OCI-M2 (cell line): Measurements from ENCODE around the gene MAP3K8.
"Not testable (repeated sequence)": the region's sequence is repeated elsewhere in the genome, so short reads cannot be mapped to it uniquely, and the experiment has no call there.

Experiments used
- DNase-seq: peaks from one replicate; lab custom pipeline; 2025; ENCODE audit not compliant: unreplicated experiment; lab: John Stamatoyannopoulos, UW

Gene MAP3K8

DNA sequence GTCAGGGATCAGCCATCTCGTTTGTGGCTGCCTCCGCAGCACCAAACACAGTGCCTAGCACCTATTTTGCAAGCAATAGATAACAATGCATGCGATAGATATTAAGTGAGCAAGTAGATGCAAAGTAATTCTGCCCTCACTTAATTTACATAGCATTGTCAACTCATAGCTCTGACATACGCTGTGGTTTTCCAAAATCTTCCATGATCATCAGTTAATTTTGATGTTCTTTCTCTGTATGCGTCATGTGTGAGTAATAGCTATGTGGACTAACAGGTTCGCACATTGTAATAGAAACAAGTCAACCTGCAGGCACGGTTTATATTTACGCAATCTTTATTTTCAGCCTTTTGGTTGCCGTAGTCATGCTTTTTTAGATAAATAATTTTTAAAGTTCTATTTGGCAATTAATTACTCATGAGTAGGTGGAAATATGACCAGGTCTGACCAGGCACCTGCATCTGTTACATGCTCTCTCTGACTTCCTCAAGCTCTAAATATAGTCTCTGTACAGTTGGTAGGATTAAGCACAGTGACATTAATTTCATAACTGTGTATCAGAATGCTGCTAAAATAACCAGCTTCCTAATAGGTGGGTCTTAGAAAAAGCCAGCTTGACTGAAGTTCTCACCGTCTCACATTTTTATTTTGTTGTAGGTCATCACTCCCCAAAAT lies 13.3 kb downstream of the MAP3K8 start:
- DNase-seq, result no peak

DNA sequence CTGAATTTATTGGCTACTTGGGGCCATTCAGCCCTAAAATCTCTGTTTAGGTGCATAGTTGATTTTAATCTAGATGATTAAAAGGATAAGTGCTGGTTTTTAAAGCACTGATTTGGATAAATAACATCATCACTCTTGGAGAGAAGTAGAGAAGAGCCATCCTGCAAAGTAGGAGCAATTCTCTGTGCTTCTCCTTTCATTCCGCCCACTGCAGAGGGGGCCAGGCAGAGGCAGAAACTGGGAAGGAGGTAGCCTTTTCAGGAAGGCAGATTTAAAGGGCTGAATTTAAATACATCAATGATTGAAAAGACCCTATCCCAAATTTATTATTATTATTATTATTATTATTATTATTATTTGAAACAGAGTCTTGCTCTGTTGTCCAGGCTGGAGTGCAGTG lies 14.1 kb downstream of the MAP3K8 start:
- no peak for DNase-seq

DNA sequence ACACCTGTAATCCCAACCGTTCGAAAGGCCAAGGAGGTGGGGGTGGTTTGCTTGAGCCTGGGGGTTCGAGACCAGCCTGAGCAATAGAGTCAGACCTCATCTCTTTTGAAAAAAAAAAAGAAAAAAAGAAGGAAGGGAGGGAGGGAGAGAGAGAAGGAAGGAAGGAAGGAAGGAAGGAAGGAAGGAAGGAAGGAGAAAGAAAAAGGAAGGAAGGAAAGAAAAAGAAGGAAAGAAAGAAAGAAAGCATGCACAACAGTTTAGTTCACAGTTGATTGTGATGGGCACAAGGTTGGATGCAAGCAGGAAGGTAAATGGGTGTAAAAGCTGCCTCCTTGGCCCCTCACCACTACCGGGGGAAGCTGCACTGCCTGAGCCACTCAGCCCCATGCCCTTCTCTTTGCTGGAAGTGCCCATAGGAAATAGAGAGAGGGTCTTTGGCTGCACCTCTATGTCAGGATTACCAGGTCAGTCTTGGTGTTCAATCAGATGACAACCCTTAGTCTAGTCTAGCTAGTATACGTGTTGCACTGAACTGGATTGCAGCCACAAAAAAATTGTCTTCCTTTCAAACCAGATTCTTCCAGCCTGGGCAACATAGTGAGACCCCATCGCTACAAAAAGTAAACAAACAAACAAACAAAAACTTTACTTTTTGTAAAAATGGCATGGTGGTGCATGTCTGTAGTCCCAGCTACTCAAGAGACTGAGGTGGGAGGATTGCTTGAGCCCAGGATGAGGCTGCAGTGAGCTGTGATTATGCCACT lies 20.0 kb downstream of the MAP3K8 start:
- DNase-seq, result no peak

DNA sequence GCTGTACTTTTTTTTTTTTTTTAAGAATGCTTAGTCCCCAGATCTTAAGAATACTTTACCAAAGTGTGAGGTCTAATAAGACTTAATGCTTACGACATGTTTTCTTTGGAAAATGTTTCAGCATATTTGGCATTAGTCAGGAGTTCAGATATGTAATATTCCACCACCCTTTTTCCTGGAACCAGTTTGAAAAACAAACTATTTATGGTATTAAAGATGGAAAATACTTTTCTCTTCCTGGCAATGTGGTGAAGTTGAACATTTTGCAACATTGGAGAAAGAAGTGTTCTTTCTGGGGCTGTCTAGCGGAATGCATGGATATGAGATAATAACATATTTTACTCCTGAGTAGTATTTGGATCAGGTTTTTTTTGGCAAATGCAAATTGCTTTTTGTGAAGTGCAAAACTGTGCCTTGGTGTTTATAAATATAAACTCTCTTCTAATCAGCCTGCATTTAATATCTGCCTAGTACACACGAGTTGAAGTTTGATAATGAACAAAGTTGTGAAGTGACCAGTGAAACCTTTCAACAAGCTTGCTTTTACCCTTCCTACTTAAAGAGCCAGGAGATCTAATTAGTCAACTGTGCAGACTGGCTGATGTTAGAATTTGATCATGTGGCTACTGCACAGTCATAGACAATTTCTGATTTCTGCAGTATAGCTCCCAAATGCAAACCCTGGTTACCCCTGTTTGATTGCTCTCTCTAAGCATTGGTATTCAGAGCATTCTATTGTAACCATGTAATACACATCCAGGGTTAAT lies 20.9 kb downstream of the MAP3K8 start:
- DNase-seq, result no peak

DNA sequence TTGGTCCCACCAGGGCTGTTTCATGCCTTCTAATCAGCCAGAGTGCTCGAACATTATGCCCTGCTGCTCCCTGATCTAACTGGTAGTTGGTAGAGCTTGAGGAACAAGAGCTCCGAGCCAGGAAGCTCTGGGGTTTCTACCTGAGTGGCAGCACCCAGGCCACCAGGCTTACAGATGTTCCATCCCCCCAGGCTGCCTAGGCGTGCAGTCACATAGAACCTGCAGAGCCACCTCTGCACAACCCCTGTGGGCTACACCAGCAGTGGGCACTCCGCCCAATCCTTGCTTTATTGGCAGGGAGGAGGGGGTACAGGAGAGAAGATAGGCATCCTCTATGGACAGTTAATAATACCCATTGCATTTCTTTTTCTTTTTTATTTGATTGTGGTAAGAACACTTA lies 21.8 kb downstream of the MAP3K8 start:
- no peak for DNase-seq

DNA sequence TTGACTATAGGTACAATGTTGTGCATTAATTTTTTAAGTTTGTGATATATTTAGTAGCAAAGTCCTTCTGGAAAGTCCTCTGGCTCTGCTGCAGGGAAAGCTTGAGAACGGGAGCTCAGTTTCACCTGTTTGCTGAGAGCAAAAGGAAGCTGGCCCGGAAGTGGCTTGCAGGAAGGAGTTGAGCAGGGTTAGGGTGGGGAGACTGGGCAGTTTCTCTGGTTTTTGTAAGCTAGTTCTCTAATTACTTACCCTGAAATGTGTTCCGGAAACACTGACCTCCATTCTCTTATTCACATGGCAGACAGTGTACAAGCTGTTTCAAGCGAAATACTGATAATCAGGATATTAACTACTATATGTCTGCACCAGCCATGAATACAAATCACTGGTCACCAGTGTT lies 22.3 kb downstream of the MAP3K8 start:
- no peak for DNase-seq

DNA sequence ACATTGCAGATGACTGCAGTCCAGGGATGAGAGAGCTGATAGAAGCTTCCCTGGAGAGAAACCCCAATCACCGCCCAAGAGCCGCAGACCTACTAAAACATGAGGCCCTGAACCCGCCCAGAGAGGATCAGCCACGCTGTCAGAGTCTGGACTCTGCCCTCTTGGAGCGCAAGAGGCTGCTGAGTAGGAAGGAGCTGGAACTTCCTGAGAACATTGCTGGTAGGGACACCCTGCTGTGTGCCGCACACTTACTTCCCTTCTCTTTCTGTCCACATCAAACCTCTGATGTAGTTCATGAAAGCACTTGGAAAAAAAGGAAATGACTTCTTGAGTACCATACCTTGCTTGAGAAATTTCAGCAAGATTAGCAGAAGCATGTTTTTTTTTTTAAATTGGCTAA lies 25.3 kb downstream of the MAP3K8 start:
- DNase-seq, result no peak

DNA sequence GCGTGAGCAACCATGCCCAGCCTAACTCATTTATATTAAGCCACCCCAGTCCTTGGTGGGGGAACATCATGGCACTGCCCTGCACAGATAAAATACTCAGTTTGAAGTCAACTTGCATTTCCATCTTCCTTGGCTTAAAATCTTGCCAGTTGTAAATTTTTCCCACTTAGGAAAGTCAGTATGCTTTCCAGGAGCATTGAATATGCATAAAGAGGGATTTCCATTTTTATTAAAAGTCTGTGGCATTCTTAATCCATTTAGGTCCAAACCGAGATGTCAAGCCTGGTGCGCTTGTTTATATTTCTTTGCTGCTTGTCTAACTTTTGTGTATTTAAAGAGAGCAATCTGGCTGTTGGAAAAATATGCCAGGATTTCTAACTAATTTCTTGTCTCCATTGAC lies 26.1 kb downstream of the MAP3K8 start:
- no peak for DNase-seq

DNA sequence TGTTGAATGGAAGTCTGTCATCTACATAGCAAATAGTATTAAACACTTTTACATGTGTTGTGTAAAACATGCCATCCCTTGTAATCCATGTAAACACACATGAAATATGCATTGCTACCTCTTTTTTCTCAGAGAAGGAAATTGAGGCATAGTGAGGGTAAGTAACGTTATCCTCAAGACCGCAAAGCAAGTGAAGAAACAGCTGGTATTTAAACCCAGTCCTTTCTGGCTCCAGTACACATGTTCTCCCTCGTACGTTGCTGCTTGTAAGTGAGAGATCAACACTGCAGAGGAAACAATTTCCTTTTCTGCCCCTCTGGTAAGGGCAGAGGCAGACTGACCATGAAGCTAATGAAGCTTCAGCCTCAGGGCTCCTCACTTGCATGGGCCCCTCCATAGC lies 28.5 kb downstream of the MAP3K8 start:
- DNase-seq, result no peak

DNA sequence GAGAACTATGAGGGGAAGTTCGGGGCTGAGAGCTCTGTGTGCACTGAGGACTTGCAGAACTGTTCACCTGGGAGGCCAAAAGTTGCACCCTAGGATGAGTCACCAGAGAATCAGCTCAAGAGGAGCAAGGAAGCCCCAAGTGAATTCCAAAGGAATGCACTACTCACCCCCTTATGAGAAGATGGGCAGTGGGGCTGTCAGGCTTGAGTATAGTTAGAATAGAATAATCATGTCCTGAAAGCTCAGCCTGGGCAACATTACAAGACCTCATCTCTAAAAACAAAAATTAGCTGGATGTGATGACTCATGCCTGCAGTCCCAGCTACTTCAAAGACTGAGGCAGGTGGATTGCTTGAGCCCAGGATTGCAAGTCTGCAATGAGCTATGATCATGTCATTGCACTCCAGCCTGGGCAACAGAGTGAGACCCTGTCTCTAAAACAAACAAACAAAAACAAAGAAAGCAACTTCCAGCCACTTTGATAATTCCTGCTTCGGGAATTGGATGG lies 30.0 kb downstream of the MAP3K8 start:
- no peak for DNase-seq

DNA sequence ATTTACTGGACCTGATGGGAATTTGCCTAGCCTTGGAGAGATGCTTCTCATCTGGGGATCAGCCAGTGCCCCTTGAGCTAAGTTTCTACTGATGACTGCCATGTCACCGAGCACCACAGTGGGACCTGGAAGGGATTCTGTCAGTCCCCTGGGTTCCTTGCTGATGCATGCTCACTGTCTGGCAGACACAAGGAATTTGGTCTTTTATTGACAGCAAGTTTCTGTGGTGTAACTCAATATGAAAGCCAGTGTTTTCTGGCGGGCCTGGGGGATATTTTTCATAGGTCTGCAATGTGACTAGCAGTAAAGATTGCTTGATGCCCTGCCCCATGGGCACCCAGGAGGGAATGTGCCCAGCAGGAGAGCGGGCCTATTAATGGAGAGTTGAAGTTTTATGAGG lies 30.7 kb downstream of the MAP3K8 start:
- no peak for DNase-seq

DNA sequence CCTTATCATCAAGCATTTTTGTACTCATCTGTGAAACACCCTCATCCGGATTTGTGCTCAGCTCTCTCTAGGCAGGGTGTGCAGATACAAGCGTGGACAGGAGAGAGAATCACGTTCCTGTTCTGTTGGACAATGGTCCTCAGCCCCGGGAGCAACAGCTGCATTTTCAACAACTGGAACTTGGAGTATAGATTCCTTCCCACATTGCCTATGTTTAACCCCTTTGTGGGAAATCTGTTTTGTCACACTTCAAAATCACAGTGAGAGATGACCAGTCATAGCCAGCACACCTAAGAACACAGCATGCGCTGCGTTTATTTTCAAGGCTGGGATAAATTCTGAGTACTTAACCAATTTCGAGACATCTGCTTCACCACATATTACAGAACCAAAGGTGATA lies 32.5 kb downstream of the MAP3K8 start:
- DNase-seq, result no peak

DNA sequence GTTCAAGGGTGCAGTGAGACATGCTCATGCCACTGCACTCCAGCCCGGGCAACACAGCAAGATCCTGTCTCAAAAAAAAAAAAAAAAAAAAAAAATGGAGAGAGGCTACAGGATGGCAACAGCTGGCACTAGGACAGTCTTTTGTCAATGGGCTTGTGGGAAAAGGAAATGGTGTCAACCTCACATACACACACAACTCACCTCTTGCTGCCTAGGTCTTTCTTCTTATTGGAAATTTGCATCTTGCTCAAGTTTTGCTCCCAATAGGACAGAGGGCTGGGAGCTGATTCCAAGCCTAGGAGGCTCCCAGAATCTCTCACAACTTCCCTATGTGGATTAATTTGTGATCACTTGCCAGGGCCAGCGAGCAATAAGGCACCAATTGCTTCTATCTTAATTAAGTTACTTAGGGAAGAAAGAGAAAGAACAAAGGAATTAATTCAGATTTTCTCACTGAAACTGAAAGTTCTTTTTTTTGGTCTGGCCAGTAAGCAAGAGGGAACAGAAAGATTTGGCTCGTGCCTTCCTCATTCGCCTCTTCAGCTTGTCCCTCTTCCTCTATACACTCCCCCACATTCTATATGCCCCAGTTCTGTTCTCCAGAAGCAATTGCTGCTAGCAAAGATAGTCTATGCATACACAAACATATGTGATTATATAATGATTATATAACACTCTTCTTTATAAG lies 33.8 kb downstream of the MAP3K8 start:
- no peak for DNase-seq

DNA sequence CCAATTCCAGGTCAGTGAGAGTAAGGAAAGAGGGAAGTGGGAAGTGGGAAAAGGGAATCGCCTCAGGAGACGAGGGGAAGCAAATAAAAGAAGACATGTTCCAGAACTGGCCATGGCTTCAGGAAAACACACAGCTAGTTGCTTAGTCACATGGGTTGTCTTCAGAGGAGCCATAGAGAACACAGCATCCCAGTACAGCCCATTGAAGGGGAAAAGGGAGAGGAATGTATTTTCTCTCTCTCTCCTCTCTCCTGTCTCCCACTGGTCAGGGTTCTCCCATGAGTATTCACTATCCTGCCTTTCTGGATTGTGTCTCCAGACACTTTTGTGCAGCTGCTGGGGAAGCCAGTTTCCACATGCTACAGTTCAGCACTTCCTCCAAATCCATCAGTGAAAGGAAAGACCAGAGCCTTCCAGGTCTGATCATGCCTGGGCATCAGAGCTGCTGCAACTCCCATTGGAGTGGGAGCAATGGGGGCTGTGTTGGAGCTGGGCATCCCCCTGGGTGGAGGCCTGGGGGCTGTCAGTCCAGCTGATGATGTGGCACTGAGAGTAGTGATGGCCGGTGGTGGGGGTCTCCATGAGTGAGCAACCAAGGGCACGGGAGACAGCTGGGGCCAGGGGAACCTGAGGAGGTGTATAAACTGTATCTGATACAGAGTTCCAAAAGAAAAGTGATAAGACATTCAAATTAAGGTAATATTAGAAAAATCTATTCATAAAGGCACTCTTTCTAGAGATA lies 38.6 kb downstream of the MAP3K8 start:
- DNase-seq, result no peak

DNA sequence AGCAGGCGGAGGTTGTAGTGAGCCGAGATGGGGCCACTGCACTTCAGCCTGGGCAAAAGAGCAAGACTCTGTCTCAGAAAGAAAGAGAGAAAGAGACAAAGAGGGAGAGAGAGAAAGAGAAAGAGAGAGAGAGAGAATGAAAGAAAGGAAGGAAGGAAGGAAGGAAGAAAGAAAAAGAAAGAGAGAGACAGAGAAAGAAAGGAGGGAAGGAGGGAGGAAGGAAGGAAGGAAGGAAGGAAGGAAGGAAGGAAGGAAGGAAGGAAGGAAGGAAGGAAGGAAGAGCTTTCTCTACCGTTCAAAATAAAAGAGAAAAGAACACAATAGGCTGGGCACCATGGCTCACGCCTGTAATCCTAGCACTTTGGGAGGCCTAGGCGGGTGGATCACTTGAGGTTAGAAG lies 41.5 kb downstream of the MAP3K8 start:
- DNase-seq, result not testable (repeated sequence)

DNA sequence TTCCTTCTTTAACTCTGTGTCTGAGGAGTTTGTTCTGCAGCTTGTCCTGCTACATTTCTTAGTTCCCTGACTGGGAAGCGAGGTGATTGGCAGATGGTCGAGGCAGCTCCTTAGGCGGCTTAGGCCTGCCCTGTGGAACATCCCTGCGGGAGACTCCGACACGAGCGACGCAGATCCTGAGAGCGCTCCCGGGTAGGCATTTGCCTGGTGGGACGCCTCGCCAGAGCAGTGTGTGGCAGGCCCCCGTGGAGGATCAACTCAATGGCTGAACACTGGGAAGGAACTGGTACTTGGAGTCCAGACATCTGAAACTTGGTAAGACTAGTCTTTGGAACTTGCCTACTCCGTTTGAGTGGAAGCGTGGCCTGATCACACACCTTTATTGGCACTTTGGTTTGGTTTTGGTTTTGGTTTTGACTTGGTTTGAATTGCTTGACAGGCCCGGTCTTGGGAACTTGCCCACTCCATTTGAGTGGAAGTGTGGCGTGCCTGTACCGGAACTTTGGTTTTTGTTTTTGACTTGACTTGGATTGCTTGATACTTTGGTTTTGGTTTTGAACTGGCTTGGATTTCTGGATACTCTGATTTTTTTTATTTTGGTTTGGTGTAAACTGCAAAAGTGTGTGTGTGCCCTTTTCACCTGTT lies 42.6 kb downstream of the MAP3K8 start:
- no peak for DNase-seq

DNA sequence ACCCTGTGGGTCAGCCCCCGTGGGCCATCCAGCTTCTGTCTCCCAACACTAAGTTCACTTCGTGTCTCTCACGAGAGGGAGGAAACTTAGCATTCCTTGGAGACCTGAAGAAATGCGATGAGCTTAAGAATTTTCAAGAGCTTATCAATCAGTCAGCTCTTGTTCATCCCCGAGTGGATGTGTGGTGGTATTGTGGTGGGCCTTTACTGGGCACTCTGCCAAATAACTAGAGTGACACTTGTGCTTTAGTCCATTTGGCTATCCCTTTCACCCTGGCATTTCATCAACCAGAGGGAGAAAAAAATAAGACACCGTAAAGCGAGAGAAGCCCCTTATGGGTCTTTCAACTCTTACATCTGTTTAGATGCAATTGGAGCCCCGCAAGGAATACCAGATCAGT lies 45.5 kb downstream of the MAP3K8 start:
- not testable (repeated sequence) for DNase-seq

DNA sequence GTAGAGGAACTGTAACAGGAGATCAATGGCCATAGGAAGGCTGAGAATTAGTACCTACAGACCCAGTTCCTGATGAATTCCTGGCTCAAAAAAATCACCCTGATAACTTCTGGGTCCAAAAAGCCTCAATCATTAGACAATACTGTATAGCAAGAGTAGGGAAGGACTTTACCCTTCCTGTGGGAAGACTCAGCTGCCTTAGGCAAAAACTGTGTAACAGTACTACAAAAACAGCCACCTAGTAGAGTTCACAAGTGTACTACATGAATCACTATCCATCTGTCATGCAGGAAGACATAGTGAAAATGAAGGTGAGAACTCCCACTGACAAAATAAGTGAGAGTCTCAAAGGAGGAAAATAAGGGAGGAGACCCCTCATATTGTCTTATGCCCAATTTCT lies 47.6 kb downstream of the MAP3K8 start:
- no peak for DNase-seq

DNA sequence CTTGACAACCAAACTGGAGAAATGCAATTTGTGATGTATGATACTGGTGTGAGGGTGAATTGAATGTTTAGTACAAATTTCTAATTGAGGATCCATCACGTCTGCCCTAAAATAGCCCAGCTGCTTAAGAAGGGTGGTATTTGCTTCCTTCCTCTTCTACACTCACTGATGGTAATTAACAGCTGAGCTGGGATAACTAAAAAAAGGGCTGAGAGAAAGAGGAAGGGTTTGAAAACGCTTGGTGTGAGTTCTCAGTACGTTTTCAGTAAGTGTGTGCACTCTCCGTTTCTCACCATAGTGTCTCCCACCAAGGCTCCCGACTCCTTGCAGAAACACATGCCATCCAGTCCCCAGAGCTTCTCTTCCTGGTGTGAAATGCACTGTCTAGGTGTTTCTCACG lies 54.3 kb downstream of the MAP3K8 start:
- DNase-seq, result no peak

DNA sequence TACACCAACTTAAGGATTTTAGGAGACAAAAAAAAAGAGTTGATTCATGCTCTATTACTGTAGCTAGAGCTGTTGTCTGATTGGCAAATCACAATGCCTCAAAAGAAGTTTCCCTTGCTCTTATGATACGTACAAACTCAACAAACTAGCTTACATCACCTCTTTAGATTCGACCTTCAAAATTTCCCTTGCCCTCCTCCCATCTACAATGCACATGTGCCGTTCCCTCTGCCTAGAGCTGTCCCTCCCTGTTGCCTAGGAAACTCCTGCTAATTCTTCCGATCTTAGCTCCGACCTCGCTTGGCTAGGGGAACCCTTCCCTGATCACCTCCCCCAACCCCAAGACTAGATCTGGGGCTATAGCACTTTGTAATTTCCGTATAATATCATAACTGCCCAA lies 55.4 kb downstream of the MAP3K8 start:
- no peak for DNase-seq
